Thymus (tissue), 11 donors: ENCODE measurements around the gene FAM120B. TPM values are rescaled to one million over a fixed set of nuclear protein-coding genes. Genes with fewer than 3 reads are reported as not detected.

ENCODE experiments used
- DNase-seq, 9 donors: peaks; one replicate each; pipeline ENCODE4 v3.0.0-alpha.2; 2013; ENCODE audit warnings: low spot score in 9 of 9, low read depth in 6 of 9, missing footprints in 1 of 9
- H3K27ac ChIP-seq, 2 donors: one replicate each; pipeline ENCODE4 v1.5.1; 2013; ENCODE audit warnings: control low read depth in 1 of 2, low read depth in 1 of 2, low read length in 1 of 2, mild to moderate bottlenecking in 1 of 2, moderate library complexity in 1 of 2
- H3K27me3 ChIP-seq, 2 donors: one replicate each; pipeline ENCODE4 v1.5.1; 2013; ENCODE audit warnings: low read length in 1 of 2; ENCODE audit not compliant: control insufficient read depth in 2 of 2, insufficient read depth in 1 of 2
- H3K36me3 ChIP-seq, 2 donors: one replicate each; pipeline ENCODE4 v1.5.1; 2013; ENCODE audit warnings: low read length in 1 of 2, mild to moderate bottlenecking in 1 of 2, moderate library complexity in 1 of 2; ENCODE audit not compliant: control insufficient read depth in 2 of 2, insufficient read depth in 2 of 2
- H3K4me1 ChIP-seq, 2 donors: one replicate each; pipeline ENCODE4 v1.5.1; 2013; ENCODE audit warnings: low read length in 2 of 2; ENCODE audit not compliant: control insufficient read depth in 2 of 2, insufficient read depth in 2 of 2
- H3K4me3 ChIP-seq, 2 donors: one replicate each; pipeline ENCODE4 v1.5.1; 2013; ENCODE audit warnings: low read length in 2 of 2, control low read depth in 1 of 2, mild to moderate bottlenecking in 1 of 2
- H3K9me3 ChIP-seq, 2 donors: one replicate each; pipeline ENCODE4 v1.5.1; 2013; ENCODE audit warnings: low read length in 1 of 2, mild to moderate bottlenecking in 1 of 2; ENCODE audit not compliant: control insufficient read depth in 2 of 2, insufficient read depth in 1 of 2
- WGBS: extraction: QIAGEN DNeasy Blood & Tissue Kit; methylation state at CpG from one replicate; pipeline ENCODE4 v1.1.7; 2013; 5-methylcytosine and 5-hydroxymethylcytosine counted together
- polyA plus RNA-seq: library from polyadenylated mRNA; stranded (reverse); fragments of 200-250 nt; gene quantifications from one replicate; pipeline ENCODE4 v1.2.3, GENCODE V29; 2013
- total RNA-seq: library from RNA; stranded (reverse); fragments of 120-200 nt; gene quantifications from one replicate; pipeline ENCODE4 v1.2.4, GENCODE V29; 2013
- donor health status: healthy.

Gene FAM120B
- total and polyA plus RNA-seq, 2 donors: 12.1 to 13.6 TPM

GRCh38 chr6:170446841-170447560 is 140.4 kb downstream of the FAM120B start:
- Histone ChIP-seq H3K36me3 (no peaks in the 10 kb centered on the region), H3K27ac (no peak overlapping the region), H3K4me3 (no peak overlapping the region), H3K4me1 (no peaks in the 10 kb centered on the region), H3K27me3 (no peaks in the 10 kb centered on the region), H3K9me3 (no peaks in the 10 kb centered on the region)
- no peak for DNase-seq
- 93% methylated on average over 15 of the region's 15 CpGs for WGBS

- no peak overlapping the region for H3K27ac ChIP-seq
- H3K4me3 ChIP-seq: no peak overlapping the region
- no peaks in the 10 kb centered on the region for H3K9me3 ChIP-seq
- H3K27me3 ChIP-seq: no peaks in the 10 kb centered on the region
- DNase-seq: no peak
- no peaks in the 10 kb centered on the region for H3K36me3 ChIP-seq
- no peaks in the 10 kb centered on the region for H3K4me1 ChIP-seq
- 89% methylated on average over 14 of the region's 14 CpGs for WGBS
These were observed 141.0 kb downstream of the FAM120B start for GRCh38 chr6:170447561-170447930.

- no peaks in the 10 kb centered on the region for H3K27me3 ChIP-seq
- WGBS: 98% methylated on average over 12 of the region's 12 CpGs
- H3K4me1 ChIP-seq: no peaks in the 10 kb centered on the region
- no peaks in the 10 kb centered on the region for H3K9me3 ChIP-seq
- H3K4me3 ChIP-seq: no peak overlapping the region
- H3K27ac ChIP-seq: no peak overlapping the region
- DNase-seq: no peak
- H3K36me3 ChIP-seq: no peaks in the 10 kb centered on the region
These were observed 141.8 kb downstream of the FAM120B start for GRCh38 chr6:170448317-170448716.

GRCh38 chr6:170448751-170449630 is 142.4 kb downstream of the FAM120B start:
- H3K27ac ChIP-seq: no peak overlapping the region
- H3K36me3 ChIP-seq: no peaks in the 10 kb centered on the region
- H3K27me3 ChIP-seq: no peaks in the 10 kb centered on the region
- WGBS: 90% methylated on average over 20 of the region's 20 CpGs
- H3K9me3 ChIP-seq: no peaks in the 10 kb centered on the region
- no peak for DNase-seq
- H3K4me1 ChIP-seq: no peaks in the 10 kb centered on the region
- H3K4me3 ChIP-seq: no peak overlapping the region

- Histone ChIP-seq H3K27ac (no peak overlapping the region), H3K36me3 (no peaks in the 10 kb centered on the region), H3K9me3 (no peaks in the 10 kb centered on the region), H3K4me1 (no peaks in the 10 kb centered on the region), H3K27me3 (no peaks in the 10 kb centered on the region), H3K4me3 (no peak overlapping the region)
- DNase-seq: no peak
- 93% methylated on average over 32 of the region's 32 CpGs for WGBS
These were observed 143.5 kb downstream of the FAM120B start for GRCh38 chr6:170449835-170450753.

- 89% methylated on average over 20 of the region's 20 CpGs for WGBS
- Histone ChIP-seq H3K4me1 (no peaks in the 10 kb centered on the region), H3K36me3 (no peaks in the 10 kb centered on the region), H3K27me3 (no peaks in the 10 kb centered on the region), H3K4me3 (no peak overlapping the region), H3K9me3 (no peaks in the 10 kb centered on the region), H3K27ac (no peak overlapping the region)
- no peak for DNase-seq
These were observed 144.6 kb downstream of the FAM120B start for GRCh38 chr6:170450916-170451761.

GRCh38 chr6:170451762-170452651 is 145.4 kb downstream of the FAM120B start:
- no peak for DNase-seq
- Histone ChIP-seq H3K4me1 (no peaks in the 10 kb centered on the region), H3K9me3 (no peaks in the 10 kb centered on the region), H3K36me3 (no peaks in the 10 kb centered on the region), H3K27ac (no peak overlapping the region), H3K27me3 (no peaks in the 10 kb centered on the region), H3K4me3 (no peak overlapping the region)
- WGBS: 91% methylated on average over 20 of the region's 20 CpGs
